Nasal cavity respiratory epithelium epithelial cell of viscerocranial mucosa (primary cell): ENCODE data around the gene RNU6-1. TPM values are rescaled to one million over a fixed set of nuclear protein-coding genes. Genes with fewer than 3 reads are reported as not detected.

Source experiments
- total RNA-seq: library from RNA; depleted of rRNA; stranded (reverse); fragments of >200 nt; gene quantifications from 2 replicates; pipeline ENCODE4 v1.2.3, GENCODE V29; 2014

Gene RNU6-1
- not detected in 2 replicates for total RNA-seq

DNA sequence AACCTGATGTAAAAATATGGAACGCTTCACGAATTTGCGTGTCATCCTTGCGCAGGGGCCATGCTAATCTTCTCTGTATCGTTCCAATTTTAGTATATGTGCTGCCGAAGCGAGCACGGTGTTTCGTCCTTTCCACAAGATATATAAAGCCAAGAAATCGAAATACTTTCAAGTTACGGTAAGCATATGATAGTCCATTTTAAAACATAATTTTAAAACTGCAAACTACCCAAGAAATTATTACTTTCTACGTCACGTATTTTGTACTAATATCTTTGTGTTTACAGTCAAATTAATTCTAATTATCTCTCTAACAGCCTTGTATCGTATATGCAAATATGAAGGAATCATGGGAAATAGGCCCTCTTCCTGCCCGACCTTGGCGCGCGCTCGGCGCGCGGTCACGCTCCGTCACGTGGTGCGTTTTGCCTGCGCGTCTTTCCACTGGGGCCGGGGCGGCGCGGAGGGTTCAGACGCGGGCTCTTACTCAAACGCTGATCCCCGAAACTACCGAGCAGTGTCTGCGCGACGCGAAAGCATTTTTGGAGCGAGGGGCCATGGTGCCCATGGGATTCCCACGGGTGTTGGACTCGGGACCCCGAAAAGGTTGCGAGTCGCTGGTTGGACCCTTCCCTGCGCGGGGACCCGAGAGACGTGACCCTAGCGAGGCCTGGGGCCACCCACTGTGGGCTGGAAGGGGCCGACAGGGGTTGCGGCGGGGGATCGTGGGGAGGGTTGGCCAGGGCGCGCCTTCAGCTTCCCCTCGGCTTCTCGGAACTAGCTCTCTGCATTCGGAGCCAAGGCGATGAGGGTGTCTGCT lies at the start of gene RNU6-1:
RNU6-1 (minus strand) TSS at position 117 of the 820 bp plus-strand sequence.

DNA sequence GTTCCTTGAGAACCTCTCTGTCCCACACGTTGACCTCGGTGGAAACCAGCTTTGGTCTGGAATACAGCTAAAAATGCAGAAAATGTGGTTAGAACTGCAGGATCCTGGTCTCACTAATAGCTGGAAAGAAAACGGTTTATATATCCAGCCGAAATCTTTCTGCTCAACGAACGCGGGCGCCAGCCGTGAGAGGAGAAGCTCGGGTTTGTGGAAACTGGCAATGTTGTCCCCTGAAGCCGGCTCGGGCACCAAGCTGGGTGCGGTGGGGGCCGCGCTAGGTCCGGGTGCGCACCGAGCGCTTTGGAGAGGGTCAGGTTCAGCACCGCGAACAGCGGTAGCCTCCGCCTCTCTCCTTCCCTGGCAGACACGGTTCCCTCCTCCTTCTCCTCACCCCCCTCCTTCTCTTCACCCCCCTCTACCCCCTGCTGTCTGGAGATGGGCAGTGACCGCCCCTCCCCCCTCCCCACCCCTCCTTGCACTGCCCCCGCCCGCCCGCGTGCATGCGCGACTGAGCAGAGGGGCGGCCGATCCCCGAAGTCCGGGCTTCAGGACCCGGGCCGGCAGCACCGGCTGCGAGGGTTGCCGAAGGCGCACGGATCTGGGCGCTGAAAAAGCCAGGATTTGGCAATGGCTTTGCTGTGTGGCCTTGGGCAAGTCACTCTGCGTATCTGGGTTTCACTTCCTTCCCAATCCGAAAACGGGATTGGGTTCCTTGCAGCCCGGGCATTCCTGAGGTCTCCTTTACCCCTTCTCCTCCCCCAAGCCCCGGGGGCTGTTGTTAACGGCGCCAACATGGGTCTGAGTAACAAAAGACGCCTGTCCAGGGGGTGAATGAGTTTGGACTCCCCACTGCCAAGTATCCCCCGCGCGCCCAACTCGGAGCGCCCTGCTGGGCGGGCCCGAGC lies 14.6 kb downstream of the RNU6-1 start, which contains the start of gene SKOR1:
SKOR1 (plus strand) TSS at position 534 of the 905 bp plus-strand sequence; CDS start at position 628, 94 bp downstream.

Other genes starting within 250 kb of the RNU6-1 start
- under 0.01 and 0.14 TPM in 2 replicates for gene SKOR1, start 14.5 kb downstream of the RNU6-1 start, total RNA-seq
- 6.5 and 16.5 TPM in 2 replicates for gene PIAS1, start 214.3 kb upstream of the RNU6-1 start, total RNA-seq